Mucosa of stomach (tissue), 1 donor: ENCODE measurements around the gene HRAS.
A peak's percentile ranks its signal among the peaks of the same experiment; 100 is the strongest.

Experiments
- H3K27me3 ChIP-seq: one replicate; pipeline ENCODE4 v1.7.0; 2013; ENCODE audit warnings: mild to moderate bottlenecking, low read length; ENCODE audit not compliant: control insufficient read depth, insufficient read depth
- H3K36me3 ChIP-seq: one replicate; pipeline ENCODE4 v1.7.0; 2013; ENCODE audit warnings: low read length; ENCODE audit not compliant: control insufficient read depth, insufficient read depth
- H3K4me1 ChIP-seq: one replicate; pipeline ENCODE4 v1.7.0; 2013; ENCODE audit warnings: mild to moderate bottlenecking, low read length; ENCODE audit not compliant: control insufficient read depth, insufficient read depth
- H3K4me3 ChIP-seq: one replicate; pipeline ENCODE4 v1.7.0; 2013; ENCODE audit warnings: low read length
- H3K9ac ChIP-seq: one replicate; pipeline ENCODE4 v1.7.0; 2013; ENCODE audit warnings: mild to moderate bottlenecking, low read length, moderate library complexity
- H3K9me3 ChIP-seq: one replicate; pipeline ENCODE4 v1.7.0; 2013; ENCODE audit warnings: mild to moderate bottlenecking, low read length, moderate library complexity; ENCODE audit not compliant: control insufficient read depth
- donor health status: Pancreatic carcinoma.

HRAS gene

GRCh38 chr11:545171-545570 lies 9.8 kb upstream of the HRAS start:
- Histone ChIP-seq H3K9ac (no peak overlapping the region), H3K4me3 (no peak overlapping the region), H3K27me3 (no peaks in the 10 kb centered on the region), H3K4me1 (peaks cover 13% of the 10 kb centered on the region), H3K36me3 (no peaks in the 10 kb centered on the region), H3K9me3 (no peaks in the 10 kb centered on the region)

GRCh38 chr11:544817-545166 lies 9.4 kb upstream of the HRAS start:
- Histone ChIP-seq H3K9me3 (no peaks in the 10 kb centered on the region), H3K27me3 (no peaks in the 10 kb centered on the region), H3K4me1 (peaks cover 13% of the 10 kb centered on the region), H3K36me3 (no peaks in the 10 kb centered on the region), H3K9ac (no peak overlapping the region), H3K4me3 (no peak overlapping the region)

GRCh38 chr11:541433-541885 lies 6.1 kb upstream of the HRAS start:
- H3K9ac ChIP-seq, result no peak overlapping the region
- H3K27me3 ChIP-seq, result peaks cover 6% of the 10 kb centered on the region
- no peaks in the 10 kb centered on the region for H3K9me3 ChIP-seq
- no peaks in the 10 kb centered on the region for H3K36me3 ChIP-seq
- no peak overlapping the region for H3K4me3 ChIP-seq
- H3K4me1 ChIP-seq, result peaks cover 27% of the 10 kb centered on the region

- Histone ChIP-seq H3K4me1 (peaks cover 31% of the 10 kb centered on the region), H3K4me3 (no peak overlapping the region), H3K9ac (no peak overlapping the region), H3K27me3 (peaks cover 6% of the 10 kb centered on the region), H3K36me3 (no peaks in the 10 kb centered on the region), H3K9me3 (no peaks in the 10 kb centered on the region)
Measured at GRCh38 chr11:540583-541432, 5.4 kb upstream of the HRAS start.

- H3K4me3 ChIP-seq, result no peak overlapping the region
- peaks cover 6% of the 10 kb centered on the region for H3K27me3 ChIP-seq
- H3K9me3 ChIP-seq, result no peaks in the 10 kb centered on the region
- peaks cover 30% of the 10 kb centered on the region for H3K4me1 ChIP-seq
- H3K36me3 ChIP-seq, result no peaks in the 10 kb centered on the region
- H3K9ac ChIP-seq, result no peak overlapping the region
Measured at GRCh38 chr11:539971-540481, 4.7 kb upstream of the HRAS start.

GRCh38 chr11:538431-539051 lies 3.2 kb upstream of the HRAS start:
- H3K4me1 ChIP-seq, result peaks cover 30% of the 10 kb centered on the region
- no peaks in the 10 kb centered on the region for H3K9me3 ChIP-seq
- H3K4me3 ChIP-seq, result no peak overlapping the region
- H3K27me3 ChIP-seq, result peaks cover 6% of the 10 kb centered on the region
- no peak overlapping the region for H3K9ac ChIP-seq
- H3K36me3 ChIP-seq, result peaks cover 2% of the 10 kb centered on the region

GRCh38 chr11:537622-538430 lies 2.5 kb upstream of the HRAS start:
- H3K4me1 ChIP-seq, result peaks cover 33% of the 10 kb centered on the region
- peak overlapping the region; percentile 11 for H3K4me3 ChIP-seq
- no peaks in the 10 kb centered on the region for H3K9me3 ChIP-seq
- peak overlapping the region; percentile 31 for H3K9ac ChIP-seq
- H3K27me3 ChIP-seq, result peaks cover 6% of the 10 kb centered on the region
- H3K36me3 ChIP-seq, result peaks cover 5% of the 10 kb centered on the region

GRCh38 chr11:536841-537621 lies 1.7 kb upstream of the HRAS start, which contains the start of gene LRRC56:
TSS of gene LRRC56 (plus strand) at chr11:537527. CDS start at chr11:540685, 3,158 bp downstream.
- H3K4me3 ChIP-seq, result peak within 1 kb of the TSS; percentile 11
- H3K4me1 ChIP-seq, result peaks cover 37% of the 10 kb centered on the region
- no peaks in the 10 kb centered on the region for H3K9me3 ChIP-seq
- peaks cover 6% of the 10 kb centered on the region for H3K27me3 ChIP-seq
- peaks cover 8% of the 10 kb centered on the region for H3K36me3 ChIP-seq
- H3K9ac ChIP-seq, result peak within 1 kb of the TSS; percentile 31

GRCh38 chr11:535210-535518 lies 212 bp downstream of the HRAS start:
- no peaks in the 10 kb centered on the region for H3K9me3 ChIP-seq
- H3K9ac ChIP-seq, result no peak overlapping the region
- H3K36me3 ChIP-seq, result peaks cover 13% of the 10 kb centered on the region
- H3K27me3 ChIP-seq, result peaks cover 6% of the 10 kb centered on the region
- no peak overlapping the region for H3K4me3 ChIP-seq
- H3K4me1 ChIP-seq, result peaks cover 37% of the 10 kb centered on the region

GRCh38 chr11:534396-535209 lies 773 bp downstream of the HRAS start:
- Histone ChIP-seq H3K4me3 (peak overlapping the region; percentile 33), H3K36me3 (peaks cover 13% of the 10 kb centered on the region), H3K27me3 (peaks cover 6% of the 10 kb centered on the region), H3K9ac (peak overlapping the region; percentile 64), H3K4me1 (peaks cover 37% of the 10 kb centered on the region), H3K9me3 (no peaks in the 10 kb centered on the region)
